ENCODE measurements around the gene EVI5.

DNA sequence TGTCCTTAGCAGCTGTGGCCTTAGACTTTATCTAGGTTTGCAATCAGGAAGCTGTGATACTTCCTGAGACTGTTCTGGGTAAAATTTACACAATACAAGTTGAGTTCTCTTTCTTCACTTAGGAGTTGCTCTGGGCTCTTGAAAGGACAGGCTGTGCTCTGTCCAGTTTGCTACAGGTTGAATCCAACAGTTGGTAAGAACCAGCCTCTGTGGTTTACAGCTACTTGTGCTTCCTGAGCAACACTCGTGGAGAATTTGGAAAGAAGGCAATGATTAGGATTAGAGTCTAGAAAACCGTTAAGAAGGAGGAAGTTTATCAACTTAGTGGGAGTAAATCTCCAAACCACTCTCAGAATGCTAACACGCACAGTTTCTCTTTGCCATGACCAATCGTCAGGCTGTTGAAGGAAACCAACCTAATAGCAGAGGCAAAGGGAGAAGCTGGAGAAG is 325.0 kb downstream of the EVI5 start:
- TF ChIP-seq, protein P1, sequence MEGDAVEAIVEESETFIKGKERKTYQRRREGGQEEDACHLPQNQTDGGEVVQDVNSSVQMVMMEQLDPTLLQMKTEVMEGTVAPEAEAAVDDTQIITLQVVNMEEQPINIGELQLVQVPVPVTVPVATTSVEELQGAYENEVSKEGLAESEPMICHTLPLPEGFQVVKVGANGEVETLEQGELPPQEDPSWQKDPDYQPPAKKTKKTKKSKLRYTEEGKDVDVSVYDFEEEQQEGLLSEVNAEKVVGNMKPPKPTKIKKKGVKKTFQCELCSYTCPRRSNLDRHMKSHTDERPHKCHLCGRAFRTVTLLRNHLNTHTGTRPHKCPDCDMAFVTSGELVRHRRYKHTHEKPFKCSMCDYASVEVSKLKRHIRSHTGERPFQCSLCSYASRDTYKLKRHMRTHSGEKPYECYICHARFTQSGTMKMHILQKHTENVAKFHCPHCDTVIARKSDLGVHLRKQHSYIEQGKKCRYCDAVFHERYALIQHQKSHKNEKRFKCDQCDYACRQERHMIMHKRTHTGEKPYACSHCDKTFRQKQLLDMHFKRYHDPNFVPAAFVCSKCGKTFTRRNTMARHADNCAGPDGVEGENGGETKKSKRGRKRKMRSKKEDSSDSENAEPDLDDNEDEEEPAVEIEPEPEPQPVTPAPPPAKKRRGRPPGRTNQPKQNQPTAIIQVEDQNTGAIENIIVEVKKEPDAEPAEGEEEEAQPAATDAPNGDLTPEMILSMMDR (IDR thresholded peaks at IDR 0.05) = no peak
- TF ChIP-seq POLR2A (IDR thresholded peaks at IDR 0.05) = no peak
